ENCODE results near the gene NOXO1.
"Not testable (repeated sequence)": the region's sequence is repeated elsewhere in the genome, so short reads cannot be mapped to it uniquely, and the experiment has no call there.

Gene NOXO1

DNA sequence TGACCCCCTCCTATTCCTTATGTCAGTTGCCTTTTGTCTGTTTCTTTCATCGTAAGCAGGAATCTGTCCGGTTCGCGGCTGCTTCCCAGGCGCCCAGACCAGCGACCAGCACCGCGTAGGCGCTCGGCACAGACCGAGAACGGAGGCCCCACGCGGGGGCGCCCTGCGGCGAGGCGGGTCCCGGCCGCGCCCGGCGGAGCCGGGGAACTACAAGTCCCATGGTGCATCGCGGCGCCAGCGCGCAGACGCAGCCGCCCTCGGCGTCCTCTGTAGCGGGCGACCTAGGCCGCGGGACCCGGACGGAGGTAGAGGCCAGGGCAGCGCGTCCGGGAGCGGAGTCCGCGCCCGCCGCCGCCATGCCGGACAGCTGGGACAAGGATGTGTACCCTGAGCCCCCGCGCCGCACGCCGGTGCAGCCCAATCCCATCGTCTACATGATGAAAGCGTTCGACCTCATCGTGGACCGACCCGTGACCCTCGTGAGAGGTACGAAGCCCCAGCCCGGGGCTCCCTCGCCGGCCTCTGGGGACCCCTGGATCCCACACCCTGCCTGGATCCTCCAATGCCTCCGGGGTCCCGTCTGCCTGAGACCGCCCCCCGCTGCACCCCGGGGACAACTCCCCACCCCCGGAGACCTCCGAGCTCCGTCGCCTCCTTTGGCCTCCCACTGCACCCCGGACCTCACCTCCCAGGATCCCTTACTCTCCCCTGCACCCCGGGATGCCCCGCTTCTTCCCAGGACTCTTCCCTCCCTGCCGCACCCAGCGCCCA, 21.8 kb downstream of the NOXO1 start, which contains the start of gene NDUFB10:
NDUFB10 (plus strand) TSS at position 270 of the 771 bp plus-strand sequence; CDS start at position 357, 87 bp downstream.
- DNase-seq, result peak; percentile 96

DNA sequence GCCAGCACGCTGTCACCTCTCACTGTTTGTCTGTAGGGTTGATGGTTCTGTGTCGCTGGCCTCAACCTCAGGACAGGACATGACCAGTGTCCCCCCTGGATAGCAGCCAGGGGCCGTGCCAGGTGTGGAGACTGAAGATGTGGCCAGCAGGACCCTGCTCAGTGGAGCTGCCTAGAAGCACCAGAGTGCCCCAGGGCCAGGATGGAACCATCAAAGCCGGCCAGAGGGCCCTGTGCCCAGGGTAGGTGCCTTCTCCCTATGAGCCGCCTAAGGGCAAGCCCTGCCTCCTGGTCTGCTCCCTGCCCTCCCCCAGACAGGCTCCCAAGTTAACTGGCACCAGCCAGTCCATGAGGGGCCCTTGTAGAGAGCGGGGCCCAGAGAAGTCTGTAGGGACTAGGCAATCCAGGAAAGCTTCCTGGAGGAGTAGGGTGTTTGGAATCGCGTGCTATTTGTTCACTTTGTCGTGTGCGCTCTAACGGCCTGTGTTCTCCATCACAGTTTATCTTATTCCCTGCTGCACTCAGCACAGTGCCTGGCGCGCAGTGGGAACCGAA, 22.5 kb downstream of the NOXO1 start:
- DNase-seq, result no peak

DNA sequence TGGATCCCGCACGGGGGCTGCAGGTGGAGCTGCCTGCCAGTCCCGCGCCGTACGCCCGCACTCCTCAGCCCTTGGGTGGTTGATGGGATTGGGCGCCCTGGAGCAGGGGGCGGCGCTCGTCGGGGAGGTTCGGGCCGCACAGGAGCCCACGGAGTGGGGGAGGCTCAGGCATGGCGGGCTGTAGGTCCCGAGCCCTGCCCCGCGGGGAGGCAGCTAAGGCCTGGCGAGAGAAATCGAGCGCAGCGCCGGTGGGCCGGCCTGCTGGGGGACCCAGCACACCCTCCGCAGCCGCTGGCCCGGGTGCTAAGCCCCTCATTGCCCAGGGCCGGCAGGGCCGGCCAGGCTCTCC, 23.2 kb downstream of the NOXO1 start:
- DNase-seq, result not testable (repeated sequence)

DNA sequence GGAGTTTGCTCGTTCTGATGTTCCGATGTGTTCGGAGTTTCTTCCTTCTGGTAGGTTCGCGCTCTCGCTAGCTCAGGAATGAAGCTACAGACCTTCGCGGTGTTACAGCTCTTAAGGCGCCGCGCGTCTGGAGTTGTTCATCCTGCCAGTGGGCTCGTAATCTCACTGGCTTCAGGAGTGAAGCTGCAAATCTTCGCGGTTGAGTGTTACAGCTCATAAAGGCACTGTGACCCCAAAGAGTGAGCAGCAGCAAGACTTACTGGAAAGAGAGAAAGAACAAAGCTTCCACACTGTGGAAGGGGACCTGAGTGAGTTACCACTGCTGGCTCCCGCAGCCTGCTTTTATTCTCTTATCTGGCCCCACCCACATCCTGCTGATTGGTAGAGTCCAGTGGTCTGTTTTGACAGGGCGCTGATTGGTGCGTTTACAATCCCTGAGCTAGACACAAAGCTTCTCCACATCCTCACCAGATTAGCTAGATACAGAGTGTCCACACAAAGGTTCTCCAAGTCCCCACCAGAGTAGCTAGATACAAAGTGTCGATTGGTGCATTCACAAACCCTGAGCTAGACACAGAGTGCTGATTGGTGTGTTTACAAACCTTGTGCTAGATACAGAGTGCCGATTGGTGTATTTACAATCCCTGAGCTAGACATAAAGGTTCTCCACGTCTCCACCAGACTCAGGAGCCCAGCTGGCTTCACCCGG, 23.7 kb downstream of the NOXO1 start:
- DNase-seq, result not testable (repeated sequence)

DNA sequence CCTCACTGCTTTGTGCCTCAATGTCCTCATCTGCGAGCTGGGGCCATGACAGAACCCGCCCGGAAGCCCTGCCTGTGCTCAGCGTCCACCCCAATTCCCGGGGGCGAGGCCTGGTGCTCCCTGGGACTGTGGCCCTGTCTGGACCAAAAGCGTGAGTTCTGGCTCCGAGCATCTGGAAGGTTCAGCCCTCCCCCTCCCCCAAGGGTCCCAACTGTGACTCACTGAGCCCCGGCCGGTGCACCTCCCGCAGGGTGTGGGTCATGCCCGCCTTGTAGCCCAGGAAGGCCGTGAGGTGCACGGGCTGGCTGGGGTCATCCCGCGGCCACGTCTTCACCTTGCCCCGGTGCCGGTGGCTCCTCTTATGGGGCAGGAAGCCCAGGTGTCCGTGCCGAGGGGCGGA, 27.5 kb downstream of the NOXO1 start:
- DNase-seq, result no peak

DNA sequence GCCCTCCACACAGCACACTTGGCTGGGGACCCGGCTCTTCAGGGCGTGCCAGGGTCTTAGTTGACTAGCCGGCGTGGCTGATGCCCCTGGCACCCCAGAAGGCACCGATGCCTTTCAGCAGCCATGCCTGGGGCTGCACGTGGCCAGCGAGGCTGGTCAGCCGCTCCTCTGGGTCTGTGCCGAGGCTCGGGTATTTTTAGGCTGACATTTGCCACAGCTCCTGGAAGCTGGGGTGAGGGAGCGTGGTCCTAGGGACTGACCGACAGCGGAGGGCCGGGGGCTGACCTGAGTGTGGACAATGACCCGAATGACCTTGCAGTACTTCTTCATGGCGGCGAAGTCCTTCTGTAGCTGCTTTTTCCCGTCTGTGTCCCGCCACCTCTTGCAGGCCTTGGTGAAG, 30.7 kb downstream of the NOXO1 start:
- no peak for DNase-seq

DNA sequence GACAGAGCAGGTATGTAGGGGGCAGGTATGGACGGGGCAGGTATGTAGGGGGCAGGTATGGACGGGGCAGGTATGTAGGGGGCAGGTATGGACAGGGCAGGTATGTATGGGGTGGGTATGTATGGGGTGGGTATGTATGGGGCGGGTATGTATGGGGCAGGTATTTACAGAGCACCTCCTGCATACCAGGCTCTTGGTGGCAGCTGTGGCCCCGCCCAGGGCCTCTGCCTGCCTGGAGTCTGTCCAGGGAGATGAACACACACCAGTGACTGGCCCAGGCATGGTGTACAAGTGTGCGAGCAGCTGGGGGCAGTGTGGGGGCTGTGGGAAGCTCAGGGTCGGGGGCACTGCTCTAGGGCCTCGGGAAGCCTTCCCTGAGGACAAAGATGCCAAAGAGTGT, 31.2 kb downstream of the NOXO1 start:
- DNase-seq, result no peak

DNA sequence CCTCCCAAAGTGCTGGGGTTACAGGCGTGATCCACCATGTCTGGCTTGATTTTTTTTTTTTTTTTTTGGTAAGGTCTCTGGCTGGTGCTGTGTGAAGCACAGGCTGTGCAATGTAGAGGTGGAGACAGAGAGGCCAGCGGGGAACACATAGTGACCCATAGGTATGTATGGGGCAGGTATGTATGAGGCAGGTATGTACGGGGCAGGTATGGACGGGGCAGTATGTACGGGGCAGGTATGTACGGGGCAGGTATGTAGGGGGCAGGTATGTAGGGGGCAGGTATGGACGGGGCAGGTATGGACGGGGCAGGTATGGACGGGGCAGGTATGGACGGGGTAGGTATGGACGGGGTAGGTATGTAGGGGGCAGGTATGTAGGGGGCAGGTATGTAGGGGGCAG, 31.8 kb downstream of the NOXO1 start:
- no peak for DNase-seq

DNA sequence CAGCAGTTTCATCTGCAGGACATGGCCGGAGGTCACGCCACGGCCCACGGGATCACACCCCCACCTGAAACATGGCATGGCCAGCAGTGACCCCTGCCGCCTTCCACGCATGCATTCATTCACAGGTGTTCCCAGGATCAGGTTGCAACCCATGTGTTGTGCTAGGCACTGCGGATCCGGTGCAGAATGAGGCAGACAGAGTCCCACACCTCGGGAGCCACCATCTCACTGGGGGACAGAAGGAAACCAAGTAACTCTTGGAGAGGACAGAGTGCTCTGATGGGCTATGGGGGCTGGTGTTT, 33.9 kb downstream of the NOXO1 start:
- no peak for DNase-seq

DNA sequence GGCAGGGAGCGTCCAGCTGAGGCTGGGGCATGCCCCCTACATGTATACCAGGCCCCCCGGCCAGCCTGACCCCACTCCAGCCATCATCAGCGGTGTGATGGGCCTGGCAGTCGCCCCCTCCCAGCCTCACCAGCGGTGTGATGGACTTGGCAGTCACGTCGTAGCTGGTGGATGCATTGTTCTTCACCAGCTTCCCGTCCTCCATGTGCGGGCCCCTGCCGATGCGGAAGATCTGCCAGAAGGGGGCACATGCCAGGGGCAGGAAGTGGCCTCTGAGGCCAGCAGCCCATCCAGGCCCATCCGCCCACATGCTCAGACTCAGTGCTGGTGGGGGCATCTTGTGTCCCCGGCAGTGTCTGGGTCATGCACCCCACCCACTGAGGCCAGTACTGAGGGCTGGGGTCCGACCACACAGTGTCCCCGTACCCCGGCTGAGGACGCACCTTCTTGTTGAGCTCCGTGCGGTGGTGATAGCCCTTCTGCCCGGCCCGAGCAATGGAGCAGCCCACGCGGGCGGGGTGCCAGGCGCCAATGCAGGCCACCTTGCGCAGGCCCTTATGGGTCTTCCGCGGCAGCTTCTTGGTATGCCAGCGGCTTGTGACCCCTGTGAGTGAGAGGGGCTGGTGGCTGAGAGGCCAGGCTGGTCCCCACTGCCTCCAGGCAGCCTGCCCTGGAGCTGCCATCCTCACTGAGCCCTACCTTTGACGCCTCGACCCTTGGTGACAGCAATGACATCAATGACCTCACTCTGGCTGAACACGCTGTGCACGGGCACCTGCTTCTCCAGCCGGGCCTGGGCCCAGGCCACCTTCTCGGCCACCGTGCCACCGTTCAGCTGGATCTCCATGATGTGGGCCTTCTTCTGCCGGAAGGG, 34.5 kb downstream of the NOXO1 start:
- no peak for DNase-seq

DNA sequence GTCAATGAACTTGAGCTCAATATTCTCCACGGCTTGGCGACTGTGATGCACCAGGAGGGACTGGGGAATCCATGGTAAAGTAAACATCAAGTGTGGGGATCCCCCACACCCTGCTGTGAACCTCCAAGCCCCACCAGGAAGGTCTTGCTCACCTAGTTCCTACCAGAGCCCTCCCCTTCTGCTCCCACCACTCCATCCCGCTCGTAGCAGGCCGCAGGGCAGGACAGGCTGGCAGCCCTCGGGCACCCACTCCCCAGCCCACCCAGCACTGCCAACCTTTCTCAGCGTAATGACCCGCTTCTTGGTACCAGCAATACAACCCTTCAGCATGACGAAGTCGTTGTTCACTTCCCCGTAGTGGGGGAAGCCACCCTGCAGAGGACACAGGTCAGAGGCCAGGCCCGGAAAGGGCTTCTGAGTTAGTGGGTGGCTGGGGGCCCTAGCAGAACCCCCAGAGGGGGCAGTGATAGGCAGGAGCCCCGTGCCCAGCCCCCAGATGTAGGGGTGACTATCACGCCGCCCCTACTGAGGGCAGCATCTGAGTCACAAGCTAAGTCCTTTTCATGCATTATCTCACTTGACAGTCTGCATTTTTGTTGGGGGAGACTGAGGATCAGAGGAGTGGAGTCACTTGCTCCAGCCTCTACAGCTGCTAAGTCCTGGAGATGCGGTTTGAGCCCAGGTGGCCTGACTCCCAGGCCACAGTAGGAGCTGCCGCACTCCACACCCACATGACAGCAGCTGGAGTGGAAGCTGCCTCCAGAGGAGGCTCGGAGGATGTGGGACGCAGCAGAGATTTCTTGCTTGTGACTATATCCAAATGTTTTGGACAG, 35.5 kb downstream of the NOXO1 start:
- no peak for DNase-seq

DNA sequence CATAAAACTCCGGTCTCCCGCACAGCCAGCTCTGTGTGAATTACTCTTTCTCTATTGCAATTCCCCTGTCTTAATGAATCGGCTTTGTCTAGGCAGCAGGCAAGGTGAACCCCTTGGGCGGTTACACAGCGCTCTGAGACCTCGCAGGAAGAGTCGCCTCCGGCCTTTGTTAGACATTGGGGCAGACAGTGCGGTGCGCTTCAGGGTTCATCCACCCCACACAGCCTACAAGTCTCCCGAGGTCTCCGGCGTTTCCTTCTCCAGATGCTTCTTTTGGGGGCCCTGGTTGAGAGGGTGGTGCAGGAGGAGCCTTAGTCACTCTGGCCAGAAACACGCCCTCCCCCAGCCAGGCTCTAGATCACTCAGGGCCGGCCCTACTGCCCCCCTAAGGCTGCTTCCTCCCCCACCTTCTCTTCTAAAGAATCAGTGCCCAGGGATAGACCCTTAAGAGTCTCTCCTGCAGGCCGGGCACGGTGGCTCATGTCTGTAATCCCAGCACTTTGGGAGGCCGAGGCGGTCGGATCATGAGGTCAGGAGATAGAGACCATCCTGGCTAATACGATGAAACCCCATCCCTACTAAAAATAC, 36.6 kb downstream of the NOXO1 start:
- no peak for DNase-seq

DNA sequence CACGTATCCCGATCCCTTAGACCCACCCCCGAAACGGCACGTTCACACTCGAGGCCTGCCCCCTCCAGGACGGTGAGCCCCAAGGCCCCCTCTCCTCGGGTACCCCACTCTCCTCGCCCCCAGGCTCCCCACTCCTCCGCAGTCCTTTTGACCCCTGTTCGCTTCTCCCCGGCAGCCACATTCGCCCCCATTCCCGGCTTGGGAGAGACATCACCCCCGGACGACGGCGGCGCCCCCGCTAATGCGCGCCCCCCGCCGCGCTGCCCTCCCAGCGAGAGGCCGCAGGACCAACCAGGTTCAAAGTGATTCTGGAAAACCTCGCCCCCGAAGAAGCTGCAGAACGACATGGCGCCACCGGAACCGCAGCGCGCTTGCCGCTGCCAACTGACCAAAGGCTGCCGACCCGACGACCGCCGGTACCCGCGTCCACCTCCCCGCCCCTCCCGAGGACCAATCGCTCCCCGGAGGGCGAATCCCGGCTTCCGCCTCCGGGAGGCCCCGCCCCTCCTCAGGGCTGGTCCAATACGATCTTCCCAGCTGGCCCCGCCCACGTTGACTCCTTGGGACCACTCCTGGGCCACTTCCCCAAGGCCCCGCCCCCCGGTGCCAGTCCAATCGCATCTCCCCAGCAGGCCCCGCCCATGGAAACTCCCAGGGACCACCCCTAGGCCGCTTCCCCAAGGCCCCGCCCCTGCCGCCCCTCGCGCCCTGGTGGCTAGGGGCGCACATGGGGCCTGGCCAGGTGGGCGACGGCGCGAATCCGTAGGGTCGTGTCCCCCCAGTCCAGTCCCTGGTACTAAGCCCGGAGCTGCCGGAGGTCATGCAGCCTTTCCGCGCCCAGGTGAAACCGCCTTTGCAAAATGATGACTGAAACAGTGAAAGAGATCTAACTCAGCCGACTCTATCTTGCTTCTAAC, 38.2 kb downstream of the NOXO1 start, which contains the start of gene MSRB1:
MSRB1 (minus strand) TSS at position 390 of the 917 bp plus-strand sequence; CDS start at position 347, 43 bp downstream.
- DNase-seq, result peak; percentile 98

DNA sequence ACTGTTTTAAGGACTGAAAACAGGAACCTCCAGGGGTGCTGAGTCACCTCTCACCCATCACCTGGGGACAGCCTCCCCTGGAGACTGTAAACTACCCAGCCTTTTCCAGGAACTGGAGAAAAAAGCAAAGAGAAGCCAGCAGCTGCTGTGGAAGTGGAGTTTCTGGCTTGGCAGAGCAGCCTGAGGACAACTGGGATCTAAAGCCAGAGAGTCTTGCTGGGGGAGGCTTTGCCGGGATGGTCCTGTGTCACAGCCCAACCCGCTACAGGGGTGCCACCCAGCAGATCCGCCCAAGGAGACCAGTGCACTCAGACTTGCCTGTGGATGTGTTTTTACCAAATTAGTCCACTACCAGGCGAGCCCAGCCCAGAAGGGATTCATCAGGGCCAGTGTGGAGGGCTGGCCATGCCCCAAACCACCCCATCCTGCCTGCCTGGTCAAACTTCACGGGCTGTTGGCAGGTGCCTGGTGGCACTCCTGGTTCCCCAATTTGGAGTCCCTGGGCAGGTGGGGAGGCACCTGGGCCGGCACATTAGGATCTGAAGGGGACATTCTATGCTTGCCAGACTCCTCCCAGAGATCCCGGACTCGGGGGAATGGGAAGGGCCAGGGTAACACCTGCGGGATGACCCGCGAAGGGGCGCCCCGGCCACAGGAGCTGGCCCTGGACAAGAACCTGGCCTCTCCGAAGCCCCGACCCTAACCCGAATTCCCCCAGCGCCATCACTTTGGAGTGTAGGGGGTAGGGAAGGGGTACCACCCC, 39.0 kb downstream of the NOXO1 start:
- no peak for DNase-seq

DNA sequence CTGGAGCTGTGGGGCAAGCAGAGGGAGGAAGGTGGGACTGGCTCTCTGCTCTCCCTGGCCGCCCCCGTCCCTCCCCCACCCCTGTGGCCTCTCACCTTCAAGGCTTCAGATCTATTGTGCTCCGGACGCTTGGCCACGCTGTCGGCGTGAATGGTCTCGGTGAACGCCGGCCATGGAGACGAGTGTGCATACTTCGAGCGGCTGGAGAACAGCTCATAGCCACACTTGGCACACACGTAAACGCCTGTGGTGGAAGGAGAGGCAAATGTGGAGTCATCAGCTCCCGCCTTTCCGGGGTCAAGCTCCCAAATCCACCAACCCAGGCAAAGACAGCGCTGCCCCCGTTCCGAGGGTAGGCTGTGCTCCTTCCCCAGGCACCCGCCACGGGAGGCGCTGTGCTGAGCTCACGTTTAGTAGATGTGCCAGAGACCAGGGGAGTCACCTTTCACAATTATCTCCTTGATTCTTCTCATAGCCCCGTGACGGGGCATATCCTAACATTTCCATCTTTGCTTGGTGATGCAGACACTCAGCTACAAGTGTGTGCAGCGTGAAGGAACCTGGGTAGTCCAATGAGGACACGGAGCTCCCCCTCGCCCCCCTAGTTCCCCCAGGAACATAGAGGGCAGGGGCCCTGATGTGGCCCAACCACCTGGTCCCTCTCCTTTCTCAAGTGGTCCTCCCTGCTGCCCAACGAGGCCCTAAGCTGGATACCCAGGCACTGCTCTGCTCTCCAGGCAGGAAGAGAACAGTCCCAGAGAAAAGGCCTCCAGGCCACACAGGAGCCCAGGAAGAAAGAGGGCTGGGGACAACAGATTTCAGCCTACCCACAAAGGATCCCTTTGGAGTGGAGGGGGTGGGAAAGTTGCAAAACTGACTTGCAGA, 39.9 kb downstream of the NOXO1 start:
- no peak for DNase-seq

DNA sequence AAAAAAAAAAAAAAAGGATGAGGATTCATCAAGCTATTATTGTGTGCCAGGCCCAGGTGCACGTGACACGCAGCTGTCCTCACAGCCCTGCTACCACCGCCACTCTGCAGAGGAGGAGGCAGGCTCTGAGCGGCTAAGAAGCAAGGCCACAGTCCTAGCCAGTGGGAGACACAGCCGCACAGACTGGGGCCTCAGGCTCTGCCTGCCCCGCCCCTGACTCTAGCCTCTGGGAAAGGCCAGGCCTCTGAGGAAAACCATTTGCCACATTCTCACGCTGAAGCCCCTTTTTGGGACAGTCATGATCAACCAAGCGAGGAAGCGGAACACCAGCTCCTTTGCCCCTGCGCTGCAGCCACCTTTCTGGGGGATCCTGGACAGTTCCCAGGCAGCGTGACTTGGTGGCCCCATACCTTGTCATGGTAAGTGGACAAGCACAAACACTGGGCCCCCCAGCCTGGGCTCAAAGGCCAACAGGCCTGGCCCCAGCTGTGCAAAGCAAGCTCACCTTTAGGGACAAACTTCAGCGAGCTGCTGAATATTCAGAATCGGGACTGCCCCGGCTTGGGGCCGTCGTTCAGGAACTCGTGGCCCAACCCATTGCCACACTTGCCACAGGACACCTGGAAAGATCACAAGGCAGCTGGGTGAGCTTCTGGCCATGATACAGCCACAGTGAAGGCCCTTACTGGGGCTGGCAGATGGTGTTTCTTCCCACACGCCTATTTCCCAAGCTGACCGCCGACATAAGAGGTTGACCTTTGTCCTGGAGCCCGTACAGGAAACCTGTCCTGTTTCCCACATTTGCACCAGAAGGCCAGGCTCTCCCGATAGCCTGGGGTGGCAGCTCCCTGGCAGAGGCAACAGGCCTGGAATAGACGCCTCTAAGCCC, 40.8 kb downstream of the NOXO1 start:
- no peak for DNase-seq

DNA sequence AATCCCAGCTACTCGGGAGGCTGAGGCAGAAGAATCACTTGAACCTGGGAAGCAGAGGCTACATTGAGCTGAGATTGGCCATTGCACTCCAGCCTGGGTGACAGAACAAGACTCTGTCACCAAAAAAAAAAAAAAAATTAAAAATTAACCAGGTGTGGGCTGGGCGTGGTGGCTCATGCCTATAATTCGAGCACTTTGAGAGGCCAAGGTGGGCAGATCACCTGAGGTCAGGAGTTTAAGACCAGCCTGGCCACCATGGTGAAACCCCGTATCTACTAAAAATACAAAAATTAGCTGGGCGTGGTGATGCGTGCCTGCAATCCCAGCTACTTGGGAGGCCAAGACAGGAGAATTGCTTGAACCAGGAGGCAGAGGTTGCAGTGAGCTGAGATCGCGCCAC, 41.4 kb downstream of the NOXO1 start:
- not testable (repeated sequence) for DNase-seq

DNA sequence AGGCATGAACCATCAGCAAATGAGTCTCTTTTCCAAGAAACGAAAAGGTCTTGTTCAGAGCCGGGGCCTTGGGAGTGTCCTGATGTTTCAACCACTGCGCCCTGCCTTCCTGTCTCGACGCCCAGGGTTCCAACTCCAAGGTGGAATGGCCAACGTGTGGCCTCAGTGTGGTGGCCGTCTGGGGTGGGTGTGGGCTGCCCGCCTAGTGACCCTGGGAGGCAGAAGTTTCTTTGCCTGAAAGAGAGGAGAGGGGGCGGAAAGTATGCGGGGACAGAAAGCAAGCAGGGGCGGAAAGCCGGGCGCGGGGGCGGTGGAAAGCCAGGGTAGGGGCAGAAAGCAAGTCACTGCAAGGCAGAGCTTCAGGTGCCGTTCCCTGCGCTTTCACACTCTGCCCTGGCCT, 42.4 kb downstream of the NOXO1 start:
- DNase-seq, result no peak
